Parathyroid adenoma (tissue), 2 donors: ENCODE results near the gene HASPIN.

ENCODE experiments used
- H2AFZ ChIP-seq: fragments of 300-600 bp; sonication (generic); one replicate; pipeline ENCODE4 v1.7.0; 2017; ENCODE audit warnings: antibody characterized with exemption, mild to moderate bottlenecking
- H3K27ac ChIP-seq: fragments of 300-600 bp; sonication (generic); one replicate; pipeline ENCODE4 v1.7.0; 2017
- H3K27me3 ChIP-seq: fragments of 300-600 bp; sonication (generic); one replicate; pipeline ENCODE4 v1.7.0; 2017; ENCODE audit warnings: low read length; ENCODE audit not compliant: control insufficient read depth, insufficient read depth
- H3K36me3 ChIP-seq: fragments of 300-600 bp; sonication (generic); one replicate; pipeline ENCODE4 v1.7.0; 2017; ENCODE audit warnings: low read length; ENCODE audit not compliant: control insufficient read depth, insufficient read depth
- H3K4me1 ChIP-seq: fragments of 300-600 bp; sonication (generic); one replicate; pipeline ENCODE4 v1.7.0; 2017; ENCODE audit warnings: control low read depth
- H3K4me2 ChIP-seq: fragments of 300-600 bp; sonication (generic); one replicate; pipeline ENCODE4 v1.7.0; 2017; ENCODE audit warnings: low read length
- H3K4me3 ChIP-seq: fragments of 300-600 bp; sonication (generic); one replicate; pipeline ENCODE4 v1.7.0; 2017; ENCODE audit warnings: low read depth, low read length
- H3K79me2 ChIP-seq: fragments of 300-600 bp; sonication (generic); one replicate; pipeline ENCODE4 v1.7.0; 2017; ENCODE audit warnings: control low read depth
- H3K9ac ChIP-seq: fragments of 300-600 bp; sonication (generic); one replicate; pipeline ENCODE4 v1.7.0; 2017; ENCODE audit warnings: mild to moderate bottlenecking
- H3K9me3 ChIP-seq: fragments of 300-600 bp; sonication (generic); one replicate; pipeline ENCODE4 v1.7.0; 2017; ENCODE audit warnings: low read length; ENCODE audit not compliant: control insufficient read depth
- TF ChIP-seq, protein P1 (sequence below): fragments of 300-600 bp; sonication (generic); IDR thresholded peaks from one replicate; pipeline ENCODE4 v1.7.0; 2017; ENCODE audit warnings: antibody characterized with exemption, mild to moderate bottlenecking
- donor health status: primary hyperparathyroidism.

HASPIN gene

DNA sequence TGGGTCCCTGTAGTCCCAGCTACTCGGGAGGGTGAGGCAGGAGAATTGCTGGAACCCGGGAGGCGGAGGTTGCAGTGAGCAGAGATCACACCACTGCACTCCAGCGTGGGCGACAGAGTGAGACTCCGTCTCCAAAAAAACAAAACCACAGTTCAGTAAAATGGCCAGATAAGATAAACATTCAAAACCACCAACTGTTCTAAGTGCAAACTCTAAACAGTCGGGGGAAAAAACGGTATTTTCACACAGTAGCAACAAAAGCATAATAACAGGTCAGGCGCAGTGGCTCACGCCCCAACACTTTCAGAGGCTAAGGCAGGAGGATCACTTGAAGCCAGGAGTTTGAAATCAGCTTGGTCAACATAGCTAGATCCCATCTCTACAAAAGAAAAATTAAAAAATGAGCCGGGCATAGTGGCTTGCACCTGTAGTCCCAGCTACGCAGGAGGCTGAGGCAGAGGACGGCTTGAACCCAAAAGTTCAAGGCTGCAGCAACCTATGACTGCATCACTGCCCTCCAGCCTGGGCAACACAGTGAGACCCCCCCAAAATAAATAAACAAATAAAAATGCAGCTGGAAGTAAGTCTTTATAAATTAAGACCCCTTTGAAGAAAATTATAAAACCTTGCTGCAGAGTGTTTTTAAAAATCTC, 10.8 kb upstream of the HASPIN start:
- H3K9ac ChIP-seq, result no peak overlapping the region
- H3K79me2 ChIP-seq, result no peaks in the 10 kb centered on the region
- H3K4me1 ChIP-seq, result no peaks in the 10 kb centered on the region
- no peak overlapping the region for H3K4me3 ChIP-seq
- no peaks in the 10 kb centered on the region for H3K27me3 ChIP-seq
- H2AFZ ChIP-seq, result no peak overlapping the region
- TF ChIP-seq, protein P1, sequence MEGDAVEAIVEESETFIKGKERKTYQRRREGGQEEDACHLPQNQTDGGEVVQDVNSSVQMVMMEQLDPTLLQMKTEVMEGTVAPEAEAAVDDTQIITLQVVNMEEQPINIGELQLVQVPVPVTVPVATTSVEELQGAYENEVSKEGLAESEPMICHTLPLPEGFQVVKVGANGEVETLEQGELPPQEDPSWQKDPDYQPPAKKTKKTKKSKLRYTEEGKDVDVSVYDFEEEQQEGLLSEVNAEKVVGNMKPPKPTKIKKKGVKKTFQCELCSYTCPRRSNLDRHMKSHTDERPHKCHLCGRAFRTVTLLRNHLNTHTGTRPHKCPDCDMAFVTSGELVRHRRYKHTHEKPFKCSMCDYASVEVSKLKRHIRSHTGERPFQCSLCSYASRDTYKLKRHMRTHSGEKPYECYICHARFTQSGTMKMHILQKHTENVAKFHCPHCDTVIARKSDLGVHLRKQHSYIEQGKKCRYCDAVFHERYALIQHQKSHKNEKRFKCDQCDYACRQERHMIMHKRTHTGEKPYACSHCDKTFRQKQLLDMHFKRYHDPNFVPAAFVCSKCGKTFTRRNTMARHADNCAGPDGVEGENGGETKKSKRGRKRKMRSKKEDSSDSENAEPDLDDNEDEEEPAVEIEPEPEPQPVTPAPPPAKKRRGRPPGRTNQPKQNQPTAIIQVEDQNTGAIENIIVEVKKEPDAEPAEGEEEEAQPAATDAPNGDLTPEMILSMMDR, result no peak
- H3K36me3 ChIP-seq, result no peaks in the 10 kb centered on the region
- H3K27ac ChIP-seq, result no peak overlapping the region
- no peaks in the 10 kb centered on the region for H3K9me3 ChIP-seq
- no peak overlapping the region for H3K4me2 ChIP-seq

DNA sequence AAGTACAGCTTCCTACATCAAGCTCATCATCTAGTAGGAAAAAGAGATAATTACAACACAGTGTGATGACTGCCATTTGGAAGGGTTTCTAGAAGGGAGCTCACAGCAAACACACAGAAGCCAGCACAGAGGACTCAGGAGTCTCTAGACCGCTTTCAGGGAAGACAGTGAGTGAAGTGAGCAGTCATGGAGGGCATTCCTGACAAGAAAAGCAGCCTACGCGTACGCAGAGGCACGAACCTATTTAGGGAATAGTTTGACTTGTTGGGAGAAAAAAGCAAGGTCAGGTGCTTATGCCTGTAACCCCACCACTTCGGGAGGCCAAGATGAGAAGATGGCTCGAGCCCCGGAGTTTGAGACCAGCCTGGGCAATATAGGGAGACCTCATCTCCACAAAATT, 8.4 kb upstream of the HASPIN start:
- no peak overlapping the region for H2AFZ ChIP-seq
- H3K9ac ChIP-seq, result no peak overlapping the region
- H3K9me3 ChIP-seq, result no peaks in the 10 kb centered on the region
- no peaks in the 10 kb centered on the region for H3K79me2 ChIP-seq
- H3K4me3 ChIP-seq, result no peak overlapping the region
- H3K36me3 ChIP-seq, result no peaks in the 10 kb centered on the region
- no peaks in the 10 kb centered on the region for H3K4me1 ChIP-seq
- H3K4me2 ChIP-seq, result no peak overlapping the region
- TF ChIP-seq, protein P1, result no peak
- no peak overlapping the region for H3K27ac ChIP-seq
- no peaks in the 10 kb centered on the region for H3K27me3 ChIP-seq

DNA sequence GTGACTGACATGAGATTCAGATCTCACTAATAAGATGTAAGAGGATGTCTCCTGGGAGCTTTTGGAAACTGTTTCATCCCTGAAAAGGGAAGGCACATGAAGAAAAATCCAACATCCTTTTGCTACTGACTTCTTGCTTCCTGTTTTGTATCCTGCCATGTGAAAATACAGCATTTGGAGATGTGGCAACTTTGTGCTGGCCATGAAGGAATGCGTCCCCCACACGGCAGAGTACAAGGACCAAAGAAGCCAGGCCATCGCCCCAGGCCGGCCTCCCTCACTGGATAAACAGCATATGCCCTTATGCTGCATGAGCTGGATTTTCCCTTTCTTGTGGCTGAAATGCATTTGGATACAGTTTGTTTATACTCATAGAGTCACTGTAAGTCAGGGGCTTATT, 5.5 kb upstream of the HASPIN start:
- no peak overlapping the region for H3K4me3 ChIP-seq
- no peak overlapping the region for H3K27ac ChIP-seq
- H3K4me2 ChIP-seq, result no peak overlapping the region
- H2AFZ ChIP-seq, result no peak overlapping the region
- H3K9me3 ChIP-seq, result no peaks in the 10 kb centered on the region
- TF ChIP-seq, protein P1, result no peak
- H3K79me2 ChIP-seq, result peaks cover 7% of the 10 kb centered on the region
- H3K36me3 ChIP-seq, result no peaks in the 10 kb centered on the region
- H3K9ac ChIP-seq, result no peak overlapping the region
- no peaks in the 10 kb centered on the region for H3K27me3 ChIP-seq
- peaks cover 4% of the 10 kb centered on the region for H3K4me1 ChIP-seq

DNA sequence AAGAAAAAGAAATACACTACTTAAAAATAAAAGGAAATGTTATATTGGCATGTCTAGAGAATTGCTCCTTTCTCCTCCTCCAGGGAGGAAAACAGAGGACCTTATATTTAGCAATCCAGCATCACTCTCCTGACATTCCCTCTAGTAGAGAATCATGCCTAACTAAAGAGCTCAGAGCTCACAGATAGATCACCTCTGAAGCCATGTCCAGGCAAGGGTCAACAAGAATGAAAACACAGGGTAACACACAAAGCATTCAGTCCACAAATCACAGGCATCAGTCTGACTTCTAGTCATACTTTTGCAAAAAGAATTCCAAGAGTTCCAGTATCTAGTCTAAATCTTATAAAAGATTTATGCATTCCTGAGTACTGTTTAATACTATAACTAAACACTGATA, 4.4 kb upstream of the HASPIN start:
- no peak overlapping the region for H3K4me3 ChIP-seq
- H3K9me3 ChIP-seq, result no peaks in the 10 kb centered on the region
- H3K4me1 ChIP-seq, result peaks cover 5% of the 10 kb centered on the region
- H3K9ac ChIP-seq, result no peak overlapping the region
- no peak overlapping the region for H3K27ac ChIP-seq
- H3K36me3 ChIP-seq, result no peaks in the 10 kb centered on the region
- H3K27me3 ChIP-seq, result no peaks in the 10 kb centered on the region
- H3K79me2 ChIP-seq, result peaks cover 9% of the 10 kb centered on the region
- TF ChIP-seq, protein P1, result no peak
- H2AFZ ChIP-seq, result no peak overlapping the region
- no peak overlapping the region for H3K4me2 ChIP-seq

DNA sequence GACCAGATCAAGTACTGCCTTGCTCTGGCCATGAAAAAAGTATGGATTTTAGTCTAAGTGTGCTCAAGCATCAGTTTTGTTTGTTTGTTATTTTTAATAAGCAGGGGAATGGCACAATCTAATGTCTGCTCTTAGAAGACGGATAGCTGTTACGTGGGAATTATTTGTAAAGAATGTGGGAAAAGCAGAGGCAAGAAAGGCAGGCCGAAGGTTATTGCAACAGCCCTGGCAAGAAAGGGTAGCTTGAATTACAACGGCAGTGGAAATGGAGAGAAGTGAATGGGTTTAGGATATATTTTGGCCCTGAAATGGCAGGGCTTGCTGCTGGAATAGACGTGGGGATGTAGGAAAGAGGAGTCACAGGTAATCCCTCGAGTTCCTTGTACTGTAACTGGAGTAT, 987 bp upstream of the HASPIN start:
- H2AFZ ChIP-seq, result peak overlapping the region; percentile 99
- H3K27ac ChIP-seq, result no peak overlapping the region
- no peaks in the 10 kb centered on the region for H3K9me3 ChIP-seq
- peak overlapping the region; percentile 84 for H3K4me2 ChIP-seq
- no peak overlapping the region for H3K9ac ChIP-seq
- peaks cover 8% of the 10 kb centered on the region for H3K4me1 ChIP-seq
- H3K27me3 ChIP-seq, result no peaks in the 10 kb centered on the region
- TF ChIP-seq, protein P1, result no peak
- H3K79me2 ChIP-seq, result peaks cover 10% of the 10 kb centered on the region
- peak overlapping the region; percentile 87 for H3K4me3 ChIP-seq
- H3K36me3 ChIP-seq, result no peaks in the 10 kb centered on the region
